K562 (cell line): ENCODE measurements around the gene MCMBP. TPM values are rescaled to one million over a fixed set of nuclear protein-coding genes. Genes with fewer than 3 reads are reported as not detected.

Experiments used
- ATF7 ChIP-seq: fragments of 450-650 bp; IDR thresholded peaks from 2 replicates; pipeline ENCODE4 v1.7.1; 2014; ENCODE audit warnings: mild to moderate bottlenecking, moderate library complexity
- CBFA2T2 ChIP-seq: fragments of 450-650 bp; conservative IDR thresholded peaks from 2 replicates; pipeline ENCODE4 v1.6.1; 2017; ENCODE audit warnings: mild to moderate bottlenecking
- CCNT2 ChIP-seq: IDR thresholded peaks from 2 replicates; pipeline ENCODE4 v1.6.1; 2011; ENCODE audit warnings: borderline replicate concordance, low read depth, mild to moderate bottlenecking, moderate library complexity, mixed read lengths, low read length; ENCODE audit not compliant: insufficient read length; ENCODE audit errors: extremely low read depth
- E2F6 ChIP-seq, 2 experiments: IDR thresholded peaks; 2 replicates each; pipeline ENCODE4 v1.6.1; 2011; ENCODE audit warnings: borderline replicate concordance in 1 of 2, control low read depth in 1 of 2, low read depth in 1 of 2, low read length in 1 of 2, mild to moderate bottlenecking in 1 of 2, mixed read lengths in 1 of 2, moderate library complexity in 1 of 2; ENCODE audit not compliant: insufficient read depth in 1 of 2, insufficient read length in 1 of 2, poor library complexity in 1 of 2, severe bottlenecking in 1 of 2; ENCODE audit errors: extremely low read depth in 1 of 2
- GABPB1 ChIP-seq: sonication (generic); formaldehyde crosslinking; IDR thresholded peaks from 2 replicates; pipeline ENCODE4 v1.8.0; 2022; ENCODE audit warnings: mild to moderate bottlenecking, missing genetic modification reagents
- HMGN3 ChIP-seq: IDR thresholded peaks from 2 replicates; pipeline ENCODE4 v1.6.1; 2011; ENCODE audit warnings: borderline replicate concordance, low read depth, mild to moderate bottlenecking, mixed read lengths, low read length; ENCODE audit not compliant: insufficient read length; ENCODE audit errors: extremely low read depth
- HNRNPLL ChIP-seq: fragments of 200-400 bp; formaldehyde crosslinking; IDR thresholded peaks from 2 replicates; pipeline ENCODE4 v1.6.1; 2017; ENCODE audit warnings: low read length, low read depth, mild to moderate bottlenecking; ENCODE audit not compliant: poor library complexity, severe bottlenecking
- MTA3 ChIP-seq: fragments of 450-650 bp; formaldehyde crosslinking; IDR thresholded peaks from 2 replicates; pipeline ENCODE4 v1.6.1; 2017; ENCODE audit warnings: mild to moderate bottlenecking, borderline replicate concordance
- PHF8 ChIP-seq: fragments of 200-600 bp; sonication (generic); IDR thresholded peaks from 2 replicates; pipeline ENCODE4 v1.6.1; 2012; ENCODE audit warnings: mixed run types, mild to moderate bottlenecking, inconsistent platforms, low read length, moderate library complexity, borderline replicate concordance
- RBFOX2 ChIP-seq: fragments of 200-400 bp; formaldehyde crosslinking; IDR thresholded peaks from 2 replicates; pipeline ENCODE4 v1.6.1; 2017; ENCODE audit warnings: low read depth, mild to moderate bottlenecking, low read length, moderate library complexity
- SREBF2 ChIP-seq: sonication (generic); formaldehyde crosslinking; IDR thresholded peaks from 2 replicates; pipeline ENCODE4 v1.4.0; 2020; ENCODE audit warnings: mild to moderate bottlenecking, missing genetic modification reagents
- TAF9B ChIP-seq: fragments of 450-650 bp; IDR thresholded peaks from 2 replicates; pipeline ENCODE4 v1.6.1; 2018; ENCODE audit warnings: mild to moderate bottlenecking; ENCODE audit not compliant: partially characterized antibody
- THRAP3 ChIP-seq: fragments of 450-650 bp; IDR thresholded peaks from 2 replicates; pipeline ENCODE4 v1.6.1; 2016; ENCODE audit warnings: mild to moderate bottlenecking, inconsistent platforms, borderline replicate concordance
- UBTF ChIP-seq, 2 experiments: IDR thresholded peaks; 2 replicates each; pipeline ENCODE4 v1.6.1; 2012; ENCODE audit warnings: improper control_type of control experiment in 2 of 2, low read depth in 2 of 2, low read length in 2 of 2, borderline replicate concordance in 1 of 2
- ZBTB7A ChIP-seq: IDR thresholded peaks from 2 replicates; pipeline ENCODE4 v1.6.1; 2011; ENCODE audit warnings: low read depth, mild to moderate bottlenecking, low read length, moderate library complexity, borderline replicate concordance; ENCODE audit not compliant: control insufficient read depth
- ZNF12 ChIP-seq: sonication (generic); formaldehyde crosslinking; IDR thresholded peaks from 2 replicates; pipeline ENCODE4 v1.4.0; 2020; ENCODE audit warnings: mild to moderate bottlenecking, missing genetic modification reagents
- ZNF253 ChIP-seq: fragments of 250-450 bp; sonication (Bioruptor Pico); conservative IDR thresholded peaks from 2 replicates; pipeline ENCODE4 v1.6.1; 2021; ENCODE audit warnings: mild to moderate bottlenecking
- polyA plus RNA-seq, 8 experiments: library from polyadenylated mRNA; depleted of rRNA in 4 of 8; stranded (reverse) in 5 of 8; unstranded in 3 of 8; fragments of >200 nt; fragmentation: Nextera tagmentation in 2 of 8; fragmentation: Illumina TruSeq in 1 of 8; extraction: Ambion mirVana in 2 of 8; extraction: Trizol in 1 of 8; gene quantifications; 2 replicates each; pipeline versions ENCODE4 v1.2.1 to v1.2.3, GENCODE V29; 2011 to 2014; ENCODE audit warnings: inconsistent platforms in 1 of 8, missing spikeins in 1 of 8
- total RNA-seq, 7 experiments: library from RNA; depleted of rRNA in 6 of 7; stranded (reverse); fragments of >200 nt in 6 of 7; fragmentation: Illumina TruSeq in 2 of 7; extraction: Trizol in 2 of 7; gene quantifications; 2 replicates each; pipeline versions ENCODE4 v1.2.1 to v1.2.3, GENCODE V29; 2011 to 2021; ENCODE audit warnings: low replicate concordance in 1 of 7
- TF ChIP-seq, protein P1 (sequence below): sonication (generic); formaldehyde crosslinking; IDR thresholded peaks from 2 replicates; pipeline ENCODE4 v1.8.0; 2022; ENCODE audit warnings: missing genetic modification reagents, mild to moderate bottlenecking, moderate library complexity, borderline replicate concordance
- TF ChIP-seq, protein P2 (sequence below): fragments of 200-400 bp; formaldehyde crosslinking; IDR thresholded peaks from 2 replicates; pipeline ENCODE4 v1.6.1; 2017; ENCODE audit warnings: mild to moderate bottlenecking, low read depth, low read length, moderate library complexity

The MCMBP gene
- total and polyA plus RNA-seq, 9 of the 15 experiments (the other 6 are each of a cell fraction or from before 2014, with no cell fraction given) = 11.2 to 74.3 (median 50.5) TPM

DNA sequence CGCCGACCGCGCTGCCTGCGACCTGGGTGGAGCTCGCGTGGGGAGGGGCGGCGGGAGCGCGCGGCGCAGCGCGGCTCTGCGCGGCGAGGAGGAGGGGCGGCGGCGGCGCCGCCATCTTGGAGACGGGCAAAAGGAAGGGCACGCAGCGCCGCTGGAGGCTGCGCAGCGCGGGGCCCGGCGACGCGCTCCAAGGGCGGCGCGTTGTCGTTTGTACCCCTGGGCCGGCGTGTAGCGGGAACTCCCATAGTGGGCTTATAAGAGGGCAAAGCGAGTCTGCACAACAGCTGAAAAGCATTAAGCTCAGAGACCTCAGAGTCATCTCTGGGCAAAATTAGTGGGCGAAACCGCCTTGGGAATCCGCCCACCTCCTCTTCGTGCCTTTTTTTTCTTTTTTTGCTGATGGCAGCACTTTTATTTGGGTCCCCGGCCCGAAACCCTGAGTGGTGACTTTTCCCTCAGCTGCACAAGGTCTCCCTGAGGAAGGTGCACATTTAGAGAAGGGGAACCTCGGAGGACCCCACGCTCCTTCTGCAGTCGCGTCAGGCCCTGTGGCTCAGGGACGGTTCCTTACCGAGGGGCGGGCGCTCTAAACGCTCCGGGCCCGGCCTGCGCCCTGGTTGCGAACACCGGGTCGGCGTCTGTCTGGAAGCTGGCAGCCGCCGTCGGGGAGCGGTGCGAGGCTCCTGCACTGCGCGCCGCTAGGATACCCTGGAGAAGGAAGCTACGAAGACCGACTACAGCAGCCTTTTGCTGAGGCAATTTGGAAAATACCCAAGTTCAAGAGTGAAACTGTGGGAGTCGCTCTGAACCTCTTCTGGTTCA is 428 bp upstream of the MCMBP start (continued):
- TF ChIP-seq, protein P1, sequence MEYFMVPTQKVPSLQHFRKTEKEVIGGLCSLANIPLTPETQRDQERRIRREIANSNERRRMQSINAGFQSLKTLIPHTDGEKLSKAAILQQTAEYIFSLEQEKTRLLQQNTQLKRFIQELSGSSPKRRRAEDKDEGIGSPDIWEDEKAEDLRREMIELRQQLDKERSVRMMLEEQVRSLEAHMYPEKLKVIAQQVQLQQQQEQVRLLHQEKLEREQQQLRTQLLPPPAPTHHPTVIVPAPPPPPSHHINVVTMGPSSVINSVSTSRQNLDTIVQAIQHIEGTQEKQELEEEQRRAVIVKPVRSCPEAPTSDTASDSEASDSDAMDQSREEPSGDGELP (CRISPR knock-in tag) = peak; percentile 48; the same call in 1 of the 2 replicates
- TF ChIP-seq HMGN3 (peak; percentile 83), E2F6 (IDR thresholded peaks at IDR 0.05; ENCODE audit: borderline replicate concordance in 1 of 2, extremely low read depth in 1 of 2, insufficient read depth in 1 of 2, insufficient read length in 1 of 2, low read depth in 1 of 2, low read length in 1 of 2, poor library complexity in 1 of 2, severe bottlenecking in 1 of 2) (peak; percentile 91 to 97), CCNT2 (peak; percentile 69), RBFOX2 (peak; percentile 72), ZBTB7A (peak; percentile 63; the same call in 1 of the 2 replicates), SREBF2 (CRISPR knock-in tag) (no peak), GABPB1 (CRISPR knock-in tag) (peak; percentile 43; the same call in 1 of the 2 replicates), ZNF253 (CRISPR knock-in tag) (no peak), ZNF12 (0 out of 2 replicates have a peak, but pooled peaks have one; percentile 23), THRAP3 (no peak), UBTF (IDR thresholded peaks at IDR 0.05; ENCODE audit: borderline replicate concordance in 1 of 2, low read depth in 2 of 2, low read length in 2 of 2) (peak in 1 of 2 experiments; percentile 53; a peak in 2 of 4 replicates), ATF7 (0 out of 2 replicates have a peak, but pooled peaks have one; percentile 29), MTA3 (0 out of 2 replicates have a peak, but pooled peaks have one; percentile 32), TAF9B (no peak), CBFA2T2 (no peak), HNRNPLL (peak; percentile 46), PHF8 (peak; percentile 86)
- TF ChIP-seq, protein P2, sequence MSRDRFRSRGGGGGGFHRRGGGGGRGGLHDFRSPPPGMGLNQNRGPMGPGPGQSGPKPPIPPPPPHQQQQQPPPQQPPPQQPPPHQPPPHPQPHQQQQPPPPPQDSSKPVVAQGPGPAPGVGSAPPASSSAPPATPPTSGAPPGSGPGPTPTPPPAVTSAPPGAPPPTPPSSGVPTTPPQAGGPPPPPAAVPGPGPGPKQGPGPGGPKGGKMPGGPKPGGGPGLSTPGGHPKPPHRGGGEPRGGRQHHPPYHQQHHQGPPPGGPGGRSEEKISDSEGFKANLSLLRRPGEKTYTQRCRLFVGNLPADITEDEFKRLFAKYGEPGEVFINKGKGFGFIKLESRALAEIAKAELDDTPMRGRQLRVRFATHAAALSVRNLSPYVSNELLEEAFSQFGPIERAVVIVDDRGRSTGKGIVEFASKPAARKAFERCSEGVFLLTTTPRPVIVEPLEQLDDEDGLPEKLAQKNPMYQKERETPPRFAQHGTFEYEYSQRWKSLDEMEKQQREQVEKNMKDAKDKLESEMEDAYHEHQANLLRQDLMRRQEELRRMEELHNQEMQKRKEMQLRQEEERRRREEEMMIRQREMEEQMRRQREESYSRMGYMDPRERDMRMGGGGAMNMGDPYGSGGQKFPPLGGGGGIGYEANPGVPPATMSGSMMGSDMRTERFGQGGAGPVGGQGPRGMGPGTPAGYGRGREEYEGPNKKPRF = no peak
